ENCODE data around the gene CORO6. TPM values are rescaled to one million over a fixed set of nuclear protein-coding genes. Genes with fewer than 3 reads are reported as not detected.

The CORO6 gene
- total and polyA plus RNA-seq, 2 of the 13 experiments (the other 11 are each of a cell fraction or from before 2014, with no cell fraction given), result 0.42 to 0.82 TPM

GRCh38 chr17:29591146-29591736, 31.5 kb downstream of the CORO6 start (continued):
- no peak for TF ChIP-seq ZBTB33 (CRISPR knock-in tag; IDR thresholded peaks at IDR 0.05)
- TF ChIP-seq, protein P1, sequence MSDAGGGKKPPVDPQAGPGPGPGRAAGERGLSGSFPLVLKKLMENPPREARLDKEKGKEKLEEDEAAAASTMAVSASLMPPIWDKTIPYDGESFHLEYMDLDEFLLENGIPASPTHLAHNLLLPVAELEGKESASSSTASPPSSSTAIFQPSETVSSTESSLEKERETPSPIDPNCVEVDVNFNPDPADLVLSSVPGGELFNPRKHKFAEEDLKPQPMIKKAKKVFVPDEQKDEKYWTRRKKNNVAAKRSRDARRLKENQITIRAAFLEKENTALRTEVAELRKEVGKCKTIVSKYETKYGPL (CRISPR knock-in tag; IDR thresholded peaks at IDR 0.05), result no peak
- no peak for TF ChIP-seq ZNF496 (CRISPR knock-in tag; IDR thresholded peaks at IDR 0.05; ENCODE audit: insufficient replicate concordance)
- peak; percentile 19; the same call in 1 of the 2 replicates for TF ChIP-seq ISL2 (CRISPR knock-in tag; IDR thresholded peaks at IDR 0.05)
- TF ChIP-seq, protein P2, sequence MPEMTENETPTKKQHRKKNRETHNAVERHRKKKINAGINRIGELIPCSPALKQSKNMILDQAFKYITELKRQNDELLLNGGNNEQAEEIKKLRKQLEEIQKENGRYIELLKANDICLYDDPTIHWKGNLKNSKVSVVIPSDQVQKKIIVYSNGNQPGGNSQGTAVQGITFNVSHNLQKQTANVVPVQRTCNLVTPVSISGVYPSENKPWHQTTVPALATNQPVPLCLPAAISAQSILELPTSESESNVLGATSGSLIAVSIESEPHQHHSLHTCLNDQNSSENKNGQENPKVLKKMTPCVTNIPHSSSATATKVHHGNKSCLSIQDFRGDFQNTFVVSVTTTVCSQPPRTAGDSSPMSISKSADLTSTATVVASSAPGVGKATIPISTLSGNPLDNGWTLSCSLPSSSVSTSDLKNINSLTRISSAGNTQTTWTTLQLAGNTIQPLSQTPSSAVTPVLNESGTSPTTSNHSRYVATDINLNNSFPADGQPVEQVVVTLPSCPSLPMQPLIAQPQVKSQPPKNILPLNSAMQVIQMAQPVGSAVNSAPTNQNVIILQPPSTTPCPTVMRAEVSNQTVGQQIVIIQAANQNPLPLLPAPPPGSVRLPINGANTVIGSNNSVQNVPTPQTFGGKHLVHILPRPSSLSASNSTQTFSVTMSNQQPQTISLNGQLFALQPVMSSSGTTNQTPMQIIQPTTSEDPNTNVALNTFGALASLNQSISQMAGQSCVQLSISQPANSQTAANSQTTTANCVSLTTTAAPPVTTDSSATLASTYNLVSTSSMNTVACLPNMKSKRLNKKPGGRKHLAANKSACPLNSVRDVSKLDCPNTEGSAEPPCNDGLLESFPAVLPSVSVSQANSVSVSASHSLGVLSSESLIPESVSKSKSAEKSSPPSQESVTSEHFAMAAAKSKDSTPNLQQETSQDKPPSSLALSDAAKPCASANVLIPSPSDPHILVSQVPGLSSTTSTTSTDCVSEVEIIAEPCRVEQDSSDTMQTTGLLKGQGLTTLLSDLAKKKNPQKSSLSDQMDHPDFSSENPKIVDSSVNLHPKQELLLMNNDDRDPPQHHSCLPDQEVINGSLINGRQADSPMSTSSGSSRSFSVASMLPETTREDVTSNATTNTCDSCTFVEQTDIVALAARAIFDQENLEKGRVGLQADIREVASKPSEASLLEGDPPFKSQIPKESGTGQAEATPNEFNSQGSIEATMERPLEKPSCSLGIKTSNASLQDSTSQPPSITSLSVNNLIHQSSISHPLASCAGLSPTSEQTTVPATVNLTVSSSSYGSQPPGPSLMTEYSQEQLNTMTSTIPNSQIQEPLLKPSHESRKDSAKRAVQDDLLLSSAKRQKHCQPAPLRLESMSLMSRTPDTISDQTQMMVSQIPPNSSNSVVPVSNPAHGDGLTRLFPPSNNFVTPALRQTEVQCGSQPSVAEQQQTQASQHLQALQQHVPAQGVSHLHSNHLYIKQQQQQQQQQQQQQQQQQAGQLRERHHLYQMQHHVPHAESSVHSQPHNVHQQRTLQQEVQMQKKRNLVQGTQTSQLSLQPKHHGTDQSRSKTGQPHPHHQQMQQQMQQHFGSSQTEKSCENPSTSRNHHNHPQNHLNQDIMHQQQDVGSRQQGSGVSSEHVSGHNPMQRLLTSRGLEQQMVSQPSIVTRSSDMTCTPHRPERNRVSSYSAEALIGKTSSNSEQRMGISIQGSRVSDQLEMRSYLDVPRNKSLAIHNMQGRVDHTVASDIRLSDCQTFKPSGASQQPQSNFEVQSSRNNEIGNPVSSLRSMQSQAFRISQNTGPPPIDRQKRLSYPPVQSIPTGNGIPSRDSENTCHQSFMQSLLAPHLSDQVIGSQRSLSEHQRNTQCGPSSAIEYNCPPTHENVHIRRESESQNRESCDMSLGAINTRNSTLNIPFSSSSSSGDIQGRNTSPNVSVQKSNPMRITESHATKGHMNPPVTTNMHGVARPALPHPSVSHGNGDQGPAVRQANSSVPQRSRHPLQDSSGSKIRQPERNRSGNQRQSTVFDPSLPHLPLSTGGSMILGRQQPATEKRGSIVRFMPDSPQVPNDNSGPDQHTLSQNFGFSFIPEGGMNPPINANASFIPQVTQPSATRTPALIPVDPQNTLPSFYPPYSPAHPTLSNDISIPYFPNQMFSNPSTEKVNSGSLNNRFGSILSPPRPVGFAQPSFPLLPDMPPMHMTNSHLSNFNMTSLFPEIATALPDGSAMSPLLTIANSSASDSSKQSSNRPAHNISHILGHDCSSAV (CRISPR knock-in tag; IDR thresholded peaks at IDR 0.05; ENCODE audit: borderline replicate concordance), result no peak
- TF ChIP-seq POLR2AphosphoS2 (IDR thresholded peaks at IDR 0.05; ENCODE audit: low read depth, low read length), result no peak
- no peak; the same call in 1 of the 2 replicates for TF ChIP-seq SIN3B (IDR thresholded peaks at IDR 0.05; ENCODE audit: low read length)
- TF ChIP-seq MTF1 (CRISPR knock-in tag; IDR thresholded peaks at IDR 0.05), result no peak
- TF ChIP-seq ZNF337 (CRISPR knock-in tag; IDR thresholded peaks at IDR 0.05; ENCODE audit: borderline replicate concordance, low read depth), result no peak
- no peak for TF ChIP-seq ZNF784 (CRISPR knock-in tag; IDR thresholded peaks at IDR 0.05; ENCODE audit: borderline replicate concordance)
- TF ChIP-seq ZNF850 (CRISPR knock-in tag; conservative IDR thresholded peaks at IDR 0.05), result no peak
- TF ChIP-seq ZNF878 (CRISPR knock-in tag; IDR thresholded peaks at IDR 0.05), result no peak; the same call in 1 of the 2 replicates
- no peak for TF ChIP-seq RFX5 (IDR thresholded peaks at IDR 0.05; ENCODE audit: low read depth, low read length)
- TF ChIP-seq, protein P3, sequence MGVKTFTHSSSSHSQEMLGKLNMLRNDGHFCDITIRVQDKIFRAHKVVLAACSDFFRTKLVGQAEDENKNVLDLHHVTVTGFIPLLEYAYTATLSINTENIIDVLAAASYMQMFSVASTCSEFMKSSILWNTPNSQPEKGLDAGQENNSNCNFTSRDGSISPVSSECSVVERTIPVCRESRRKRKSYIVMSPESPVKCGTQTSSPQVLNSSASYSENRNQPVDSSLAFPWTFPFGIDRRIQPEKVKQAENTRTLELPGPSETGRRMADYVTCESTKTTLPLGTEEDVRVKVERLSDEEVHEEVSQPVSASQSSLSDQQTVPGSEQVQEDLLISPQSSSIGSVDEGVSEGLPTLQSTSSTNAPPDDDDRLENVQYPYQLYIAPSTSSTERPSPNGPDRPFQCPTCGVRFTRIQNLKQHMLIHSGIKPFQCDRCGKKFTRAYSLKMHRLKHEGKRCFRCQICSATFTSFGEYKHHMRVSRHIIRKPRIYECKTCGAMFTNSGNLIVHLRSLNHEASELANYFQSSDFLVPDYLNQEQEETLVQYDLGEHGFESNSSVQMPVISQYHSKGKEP (CRISPR knock-in tag; IDR thresholded peaks at IDR 0.05), result no peak
- TF ChIP-seq ZNF788 (CRISPR knock-in tag; IDR thresholded peaks at IDR 0.05; ENCODE audit: borderline replicate concordance), result no peak; the same call in 1 of the 2 replicates
